C4-2B (cell line): ENCODE data around the gene PPHLN1.

ENCODE experiments used
- H3K27ac ChIP-seq: fragments of 450-650 bp; 2 replicates; pipeline ENCODE4 v1.5.1; 2017
- ZFX ChIP-seq: fragments of 450-650 bp; IDR thresholded peaks from 2 replicates; pipeline ENCODE4 v1.6.1; 2017
- TF ChIP-seq, protein P1 (sequence below): fragments of 450-650 bp; conservative IDR thresholded peaks from 2 replicates; pipeline ENCODE4 v1.5.1; 2017; ENCODE audit warnings: mild to moderate bottlenecking

Gene PPHLN1

DNA sequence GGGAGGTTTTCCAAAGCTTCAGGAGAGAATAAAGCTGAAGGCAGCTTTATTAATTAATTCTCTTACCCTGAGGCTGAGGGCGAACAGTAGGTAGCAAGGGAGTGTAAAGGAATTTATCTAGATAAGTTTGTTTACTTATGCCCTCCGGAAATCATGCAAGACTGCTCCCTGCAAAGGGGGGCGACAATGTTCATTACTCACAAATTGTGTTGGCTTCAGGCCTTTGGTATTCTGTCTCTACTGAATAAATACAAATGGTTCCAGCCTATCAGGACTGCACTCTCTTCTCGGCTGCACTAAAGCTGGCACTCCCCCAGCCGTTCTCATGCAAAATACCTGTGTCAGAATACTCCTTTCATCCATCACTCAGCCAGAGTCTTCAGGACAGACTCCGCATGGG, 120.8 kb downstream of the PPHLN1 start:
- TF ChIP-seq, protein P1, sequence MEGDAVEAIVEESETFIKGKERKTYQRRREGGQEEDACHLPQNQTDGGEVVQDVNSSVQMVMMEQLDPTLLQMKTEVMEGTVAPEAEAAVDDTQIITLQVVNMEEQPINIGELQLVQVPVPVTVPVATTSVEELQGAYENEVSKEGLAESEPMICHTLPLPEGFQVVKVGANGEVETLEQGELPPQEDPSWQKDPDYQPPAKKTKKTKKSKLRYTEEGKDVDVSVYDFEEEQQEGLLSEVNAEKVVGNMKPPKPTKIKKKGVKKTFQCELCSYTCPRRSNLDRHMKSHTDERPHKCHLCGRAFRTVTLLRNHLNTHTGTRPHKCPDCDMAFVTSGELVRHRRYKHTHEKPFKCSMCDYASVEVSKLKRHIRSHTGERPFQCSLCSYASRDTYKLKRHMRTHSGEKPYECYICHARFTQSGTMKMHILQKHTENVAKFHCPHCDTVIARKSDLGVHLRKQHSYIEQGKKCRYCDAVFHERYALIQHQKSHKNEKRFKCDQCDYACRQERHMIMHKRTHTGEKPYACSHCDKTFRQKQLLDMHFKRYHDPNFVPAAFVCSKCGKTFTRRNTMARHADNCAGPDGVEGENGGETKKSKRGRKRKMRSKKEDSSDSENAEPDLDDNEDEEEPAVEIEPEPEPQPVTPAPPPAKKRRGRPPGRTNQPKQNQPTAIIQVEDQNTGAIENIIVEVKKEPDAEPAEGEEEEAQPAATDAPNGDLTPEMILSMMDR = no peak
- no peak overlapping the region for H3K27ac ChIP-seq

DNA sequence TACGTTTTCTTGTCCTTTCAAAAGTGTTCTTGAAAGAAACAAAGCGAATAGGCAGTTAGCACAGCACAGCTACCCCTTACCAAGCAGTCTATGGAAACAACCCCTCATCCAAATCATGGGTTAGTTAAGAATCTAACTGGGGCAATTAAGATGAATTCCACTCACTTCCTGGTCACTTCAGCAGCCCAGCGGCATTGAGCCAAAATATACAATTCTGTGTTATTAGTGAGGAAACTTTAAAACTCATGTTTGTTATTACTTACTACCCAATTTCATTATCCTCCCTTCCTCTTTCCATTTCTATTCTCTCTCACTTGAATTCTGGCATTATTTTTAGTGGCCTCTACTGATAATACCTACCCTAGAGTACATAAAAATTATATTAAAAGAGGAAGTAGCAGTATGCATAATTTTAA, 121.4 kb downstream of the PPHLN1 start:
- no peak overlapping the region for H3K27ac ChIP-seq
- TF ChIP-seq, protein P1 = no peak
- TF ChIP-seq ZFX = no peak

DNA sequence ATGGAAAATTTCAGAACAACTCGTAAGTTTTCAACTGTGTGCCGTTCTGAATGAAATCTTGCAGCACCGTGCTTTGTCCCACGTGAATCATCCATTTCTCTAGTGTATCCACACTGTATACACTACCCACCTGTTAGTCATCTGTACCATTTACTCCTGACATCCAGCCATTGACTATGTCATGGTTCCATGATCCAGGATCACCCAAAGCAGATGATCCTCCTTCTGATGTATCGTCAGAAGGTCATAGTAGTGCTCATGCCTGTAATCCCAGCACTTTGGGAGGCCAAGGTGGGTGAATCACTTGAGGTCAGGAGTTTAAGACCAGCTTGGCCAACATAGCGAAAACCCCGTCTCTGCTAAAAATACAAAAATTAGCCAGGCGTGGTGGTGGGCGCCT, 122.9 kb downstream of the PPHLN1 start:
- H3K27ac ChIP-seq = no peak overlapping the region
- no peak for TF ChIP-seq ZFX
- TF ChIP-seq, protein P1 = no peak

DNA sequence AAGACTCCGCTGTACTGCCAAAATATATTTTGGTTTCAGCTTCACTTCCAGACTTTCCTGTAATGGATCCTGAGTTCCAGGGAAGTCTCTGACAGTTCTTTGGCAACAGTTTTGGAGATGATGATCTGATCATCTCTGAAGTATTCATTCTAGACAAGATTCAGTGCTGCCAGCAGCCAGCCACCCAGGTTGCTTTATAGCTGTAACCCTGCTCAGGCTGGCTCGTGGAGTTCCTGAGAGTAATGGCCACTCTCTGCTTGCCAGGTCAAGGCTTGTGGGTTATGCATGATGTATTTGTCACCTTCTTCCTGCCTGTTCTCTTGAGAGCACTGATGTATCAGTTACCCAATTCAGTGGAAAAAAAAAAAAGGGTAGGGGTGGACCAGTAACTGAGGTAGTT, 124.3 kb downstream of the PPHLN1 start:
- TF ChIP-seq, protein P1 = no peak
- no peak for TF ChIP-seq ZFX
- no peak overlapping the region for H3K27ac ChIP-seq

DNA sequence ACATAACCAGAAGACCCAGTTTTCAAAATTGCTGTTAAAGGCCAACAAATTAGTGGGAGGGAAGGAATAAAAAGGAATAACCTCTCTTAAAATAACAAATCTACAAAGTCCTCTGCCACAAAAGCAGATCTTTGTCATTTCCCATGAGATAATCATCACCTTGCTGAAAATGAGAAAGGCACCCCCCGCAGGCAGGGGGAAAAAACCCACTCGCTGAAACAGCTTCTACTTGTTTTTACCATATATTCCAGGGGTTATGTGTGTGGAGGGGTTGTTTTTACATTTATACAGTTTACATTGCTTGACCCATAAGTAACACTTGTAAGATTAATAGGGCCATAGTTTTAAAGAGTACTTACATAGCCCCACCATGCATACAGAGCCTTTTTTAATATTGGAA, 132.6 kb downstream of the PPHLN1 start:
- no peak for TF ChIP-seq ZFX
- TF ChIP-seq, protein P1 = no peak
- H3K27ac ChIP-seq = no peak overlapping the region

DNA sequence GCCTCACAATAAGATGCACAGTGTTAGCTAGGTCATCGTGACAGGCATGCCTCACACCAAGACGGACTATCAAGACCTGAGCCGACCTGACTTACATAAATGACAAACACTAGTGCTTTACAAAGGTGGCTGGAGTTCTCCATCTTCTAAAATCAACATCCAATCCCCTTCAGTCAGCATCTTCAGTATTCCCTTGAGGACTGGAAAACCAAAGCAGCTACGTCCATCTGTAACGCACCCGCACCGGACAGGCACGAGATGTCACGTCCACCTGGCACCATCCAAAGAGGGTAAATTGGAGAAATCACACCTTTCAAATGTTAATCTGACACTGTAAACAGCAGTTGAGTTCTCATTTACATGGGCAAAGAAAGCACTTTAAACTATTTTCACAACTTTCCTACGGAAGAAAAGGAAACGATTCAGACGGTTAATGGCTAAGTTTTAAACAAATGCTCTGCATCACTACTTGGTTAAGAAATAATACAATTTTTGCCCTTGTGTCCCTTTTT, 133.4 kb downstream of the PPHLN1 start:
- no peak overlapping the region for H3K27ac ChIP-seq
- TF ChIP-seq, protein P1 = no peak
- TF ChIP-seq ZFX = no peak

DNA sequence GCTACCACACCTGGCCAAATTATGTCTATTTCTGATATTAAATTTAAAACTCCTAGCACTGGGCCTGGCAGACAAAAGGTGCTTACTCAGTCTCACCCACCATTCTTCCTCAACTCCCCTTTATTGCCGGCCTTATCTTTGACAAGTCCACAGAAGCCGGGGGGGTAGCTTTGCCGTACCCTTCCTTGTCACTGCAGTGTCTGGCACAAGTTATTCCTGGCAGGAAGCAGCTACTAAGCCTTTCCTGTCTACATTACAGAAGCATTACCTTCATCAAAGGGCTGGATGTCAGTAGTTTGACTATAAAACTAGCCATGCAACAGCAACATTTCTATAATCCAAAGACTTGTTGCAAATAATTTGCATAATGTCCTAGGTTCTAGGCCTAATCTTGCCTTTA, 136.5 kb downstream of the PPHLN1 start:
- TF ChIP-seq, protein P1 = no peak
- no peak for TF ChIP-seq ZFX
- H3K27ac ChIP-seq = no peak overlapping the region
